ENCODE results near the gene LRRC56. TPM values are rescaled to one million over a fixed set of nuclear protein-coding genes. Genes with fewer than 3 reads are reported as not detected.

LRRC56 gene
- total and polyA plus RNA-seq, 4 donors: 0.08 to 0.46 (median 0.20) TPM

- TF ChIP-seq CTCF (IDR thresholded peaks at IDR 0.05; ENCODE audit: low read depth, low read length, missing input control) (no peak), TAF1 (conservative IDR thresholded peaks at IDR 0.05) (no peak), EGR1 (IDR thresholded peaks at IDR 0.05; ENCODE audit: low read depth in 2 of 2) (no peak), FOXA2 (IDR thresholded peaks at IDR 0.05) (no peak), SP1 (IDR thresholded peaks at IDR 0.05) (no peak), RAD21 (IDR thresholded peaks at IDR 0.05) (no peak), ATF3 (IDR thresholded peaks at IDR 0.05) (no peak), HNF4G (IDR thresholded peaks at IDR 0.05) (no peak), RXRA (IDR thresholded peaks at IDR 0.05) (no peak), NR2F2 (IDR thresholded peaks at IDR 0.05) (no peak), HNF4A (conservative IDR thresholded peaks at IDR 0.05) (no peak)
- TF ChIP-seq, protein P1, sequence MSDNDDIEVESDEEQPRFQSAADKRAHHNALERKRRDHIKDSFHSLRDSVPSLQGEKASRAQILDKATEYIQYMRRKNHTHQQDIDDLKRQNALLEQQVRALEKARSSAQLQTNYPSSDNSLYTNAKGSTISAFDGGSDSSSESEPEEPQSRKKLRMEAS (IDR thresholded peaks at IDR 0.05): no peak
Measured at GRCh38 chr11:596374-596773, 59.0 kb downstream of the LRRC56 start (continued).

- no peak overlapping the region for H3K4me3 ChIP-seq (ENCODE audit: low read depth in 1 of 3, low read length in 3 of 3)
- no peak overlapping the region for H3K27ac ChIP-seq (ENCODE audit: low read depth in 1 of 2, low read length in 2 of 2)
- no peaks in the 10 kb centered on the region for H3K27me3 ChIP-seq (ENCODE audit: control insufficient read depth in 4 of 4, insufficient read depth in 4 of 4, low read length in 3 of 4)
- TF ChIP-seq YY1 (IDR thresholded peaks at IDR 0.05) (no peak), SP1 (IDR thresholded peaks at IDR 0.05) (no peak), ATF3 (IDR thresholded peaks at IDR 0.05) (no peak), HNF4G (IDR thresholded peaks at IDR 0.05) (no peak), TAF1 (conservative IDR thresholded peaks at IDR 0.05) (no peak), HNF4A (conservative IDR thresholded peaks at IDR 0.05) (no peak), RXRA (IDR thresholded peaks at IDR 0.05) (no peak), NR2F2 (IDR thresholded peaks at IDR 0.05) (no peak), FOXA2 (IDR thresholded peaks at IDR 0.05) (no peak), ZBTB33 (IDR thresholded peaks at IDR 0.05) (no peak), EGR1 (IDR thresholded peaks at IDR 0.05; ENCODE audit: low read depth in 2 of 2) (no peak)
- TF ChIP-seq, protein P1 (IDR thresholded peaks at IDR 0.05): no peak
- H3K9me3 ChIP-seq (ENCODE audit: control insufficient read depth in 4 of 4, low read length in 3 of 4): no peaks in the 10 kb centered on the region
- no peak overlapping the region for H3K9ac ChIP-seq (ENCODE audit: low read depth in 1 of 2, low read length in 2 of 2)
- WGBS: 93% methylated on average over 29 of the region's 29 CpGs
- no peak for DNase-seq (ENCODE audit: low spot score)
- H3K36me3 ChIP-seq (ENCODE audit: control insufficient read depth in 4 of 4, insufficient read depth in 3 of 4, low read depth in 1 of 4, low read length in 3 of 4): peaks cover 29 to 82% (median 53%) of the 10 kb centered on the region in 4 donors
- peaks cover 0 to 2% (median 0%) of the 10 kb centered on the region in 4 donors for H3K4me1 ChIP-seq (ENCODE audit: control insufficient read depth in 4 of 4, insufficient read depth in 4 of 4, low read length in 3 of 4)
Measured at GRCh38 chr11:597166-597725, 59.9 kb downstream of the LRRC56 start.

Data from liver (tissue), 9 donors.